ENCODE data around the gene KRTAP5-1.

Gene KRTAP5-1

GRCh38 chr11:1549338-1550330 lies 35.4 kb downstream of the KRTAP5-1 start:
- Histone ChIP-seq H3K9me3 (replicated peaks in 1 of 2; ENCODE audit: control insufficient read depth in 2 of 2, insufficient read depth in 1 of 2, low read depth in 1 of 2, low read length in 2 of 2) (no peaks in the 10 kb centered on the region), H3K79me1 (ENCODE audit: low read depth, low read length) (no peaks in the 10 kb centered on the region), H4K8ac (ENCODE audit: low read depth, low read length) (no peak overlapping the region), H3K14ac (ENCODE audit: low read length) (no peak overlapping the region), H3K27ac (replicated peaks; ENCODE audit: low read length) (no peak overlapping the region), H3K18ac (ENCODE audit: low read length) (peak overlapping the region; percentile 44), H3K4me2 (ENCODE audit: insufficient read depth, low read length, poor library complexity, severe bottlenecking) (no peak overlapping the region), H3K36me3 (replicated peaks in 1 of 2; ENCODE audit: control insufficient read depth in 2 of 2, insufficient read depth in 2 of 2, low read length in 2 of 2) (no peaks in the 10 kb centered on the region), H3K27me3 (ENCODE audit: control insufficient read depth in 3 of 3, insufficient read depth in 3 of 3, low read depth in 1 of 3, low read length in 3 of 3) (peaks cover 22 to 74% (median 72%) of the 10 kb centered on the region in 3 experiments), H3K9ac (ENCODE audit: low read depth, low read length, poor library complexity) (no peak overlapping the region), H2BK120ac (ENCODE audit: low read depth, low read length) (no peak overlapping the region), H2AK5ac (ENCODE audit: low read depth, low read length) (peak overlapping the region; percentile 10), H2BK12ac (ENCODE audit: low read length) (peak overlapping the region; percentile 88), H2BK5ac (ENCODE audit: low read length) (peak overlapping the region; percentile 48), H3K23ac (ENCODE audit: low read depth, low read length, poor library complexity) (no peak overlapping the region), H4K91ac (ENCODE audit: low read depth, low read length, poor library complexity) (no peak overlapping the region), H3K4me1 (ENCODE audit: control insufficient read depth in 2 of 2, insufficient read depth in 1 of 2, low read depth in 1 of 2, low read length in 2 of 2) (peaks cover 0 to 6% of the 10 kb centered on the region in 2 donors), H2AFZ (ENCODE audit: low read length) (no peak overlapping the region), H3K4me3 (ENCODE audit: low read length in 2 of 2) (no peak overlapping the region), H2BK15ac (ENCODE audit: low read length) (no peak overlapping the region), H3K4ac (ENCODE audit: low read length) (no peak overlapping the region)
- WGBS, 2 donors (ENCODE audit: extremely low coverage in 2 of 2, insufficient read length in 2 of 2, insufficient replicate concordance in 1 of 2) = no CpG with 5 or more reads among the region's 13 CpGs
- no peak for DNase-seq (ENCODE audit: low spot score)

GRCh38 chr11:1548221-1549070 lies 36.6 kb downstream of the KRTAP5-1 start:
- WGBS, 2 donors (ENCODE audit: extremely low coverage in 2 of 2, insufficient read length in 2 of 2, insufficient replicate concordance in 1 of 2) = no CpG with 5 or more reads among the region's 34 CpGs

GRCh38 chr11:1547467-1548098 lies 37.5 kb downstream of the KRTAP5-1 start:
- Histone ChIP-seq H2AK5ac (ENCODE audit: low read depth, low read length) (peak overlapping the region; percentile 97), H3K27me3 (ENCODE audit: control insufficient read depth in 3 of 3, insufficient read depth in 3 of 3, low read depth in 1 of 3, low read length in 3 of 3) (peaks cover 22 to 78% (median 62%) of the 10 kb centered on the region in 3 experiments), H2AFZ (ENCODE audit: low read length) (no peak overlapping the region), H3K14ac (ENCODE audit: low read length) (no peak overlapping the region), H3K4me2 (ENCODE audit: insufficient read depth, low read length, poor library complexity, severe bottlenecking) (peak overlapping the region; percentile 96), H2BK120ac (ENCODE audit: low read depth, low read length) (no peak overlapping the region), H3K27ac (replicated peaks; ENCODE audit: low read length) (no peak overlapping the region), H4K8ac (ENCODE audit: low read depth, low read length) (no peak overlapping the region), H2BK5ac (ENCODE audit: low read length) (no peak overlapping the region), H3K9me3 (replicated peaks in 1 of 2; ENCODE audit: control insufficient read depth in 2 of 2, insufficient read depth in 1 of 2, low read depth in 1 of 2, low read length in 2 of 2) (no peaks in the 10 kb centered on the region), H3K23ac (ENCODE audit: low read depth, low read length, poor library complexity) (no peak overlapping the region), H3K79me1 (ENCODE audit: low read depth, low read length) (no peaks in the 10 kb centered on the region), H3K4me3 (ENCODE audit: low read length in 2 of 2) (peak overlapping the region in 1 of 2 donors; percentile 78), H3K18ac (ENCODE audit: low read length) (peak overlapping the region; percentile 85), H4K91ac (ENCODE audit: low read depth, low read length, poor library complexity) (no peak overlapping the region), H2BK15ac (ENCODE audit: low read length) (peak overlapping the region; percentile 67), H3K4me1 (ENCODE audit: control insufficient read depth in 2 of 2, insufficient read depth in 1 of 2, low read depth in 1 of 2, low read length in 2 of 2) (peaks cover 0 to 6% of the 10 kb centered on the region in 2 donors), H3K36me3 (replicated peaks in 1 of 2; ENCODE audit: control insufficient read depth in 2 of 2, insufficient read depth in 2 of 2, low read length in 2 of 2) (no peaks in the 10 kb centered on the region), H2BK12ac (ENCODE audit: low read length) (peak overlapping the region; percentile 58), H3K4ac (ENCODE audit: low read length) (peak overlapping the region; percentile 53), H3K9ac (ENCODE audit: low read depth, low read length, poor library complexity) (no peak overlapping the region)
- no CpG with 5 or more reads among the region's 33 CpGs for WGBS, 2 donors (ENCODE audit: extremely low coverage in 2 of 2, insufficient read length in 2 of 2, insufficient replicate concordance in 1 of 2)
- DNase-seq (ENCODE audit: low spot score) = no peak

More at GRCh38 chr11:1548221-1549070, 36.6 kb downstream of the KRTAP5-1 start:
- no peak overlapping the region for H2BK15ac ChIP-seq (ENCODE audit: low read length)
- H3K36me3 ChIP-seq (replicated peaks in 1 of 2; ENCODE audit: control insufficient read depth in 2 of 2, insufficient read depth in 2 of 2, low read length in 2 of 2) = no peaks in the 10 kb centered on the region
- no peak overlapping the region for H2AFZ ChIP-seq (ENCODE audit: low read length)
- no peak for DNase-seq (ENCODE audit: low spot score)
- peak overlapping the region; percentile 97 for H2AK5ac ChIP-seq (ENCODE audit: low read depth, low read length)
- H3K23ac ChIP-seq (ENCODE audit: low read depth, low read length, poor library complexity) = peak overlapping the region; percentile 43
- H3K4me3 ChIP-seq (ENCODE audit: low read length in 2 of 2) = peak overlapping the region in 1 of 2 donors; percentile 63
- no peaks in the 10 kb centered on the region for H3K9me3 ChIP-seq (replicated peaks in 1 of 2; ENCODE audit: control insufficient read depth in 2 of 2, insufficient read depth in 1 of 2, low read depth in 1 of 2, low read length in 2 of 2)
- H3K14ac ChIP-seq (ENCODE audit: low read length) = peak overlapping the region; percentile 82
- no peaks in the 10 kb centered on the region for H3K79me1 ChIP-seq (ENCODE audit: low read depth, low read length)
- peaks cover 22 to 78% (median 63%) of the 10 kb centered on the region in 3 experiments for H3K27me3 ChIP-seq (ENCODE audit: control insufficient read depth in 3 of 3, insufficient read depth in 3 of 3, low read depth in 1 of 3, low read length in 3 of 3)
- no peak overlapping the region for H3K27ac ChIP-seq (replicated peaks; ENCODE audit: low read length)
- no peak overlapping the region for H3K4ac ChIP-seq (ENCODE audit: low read length)
- H3K9ac ChIP-seq (ENCODE audit: low read depth, low read length, poor library complexity) = peak overlapping the region; percentile 12
- H2BK120ac ChIP-seq (ENCODE audit: low read depth, low read length) = no peak overlapping the region
- peak overlapping the region; percentile 87 for H3K18ac ChIP-seq (ENCODE audit: low read length)
- peak overlapping the region; percentile 31 for H3K4me2 ChIP-seq (ENCODE audit: insufficient read depth, low read length, poor library complexity, severe bottlenecking)
- H3K4me1 ChIP-seq (ENCODE audit: control insufficient read depth in 2 of 2, insufficient read depth in 1 of 2, low read depth in 1 of 2, low read length in 2 of 2) = peaks cover 0 to 6% of the 10 kb centered on the region in 2 donors
- H2BK12ac ChIP-seq (ENCODE audit: low read length) = peak overlapping the region; percentile 73
- no peak overlapping the region for H4K91ac ChIP-seq (ENCODE audit: low read depth, low read length, poor library complexity)
- no peak overlapping the region for H2BK5ac ChIP-seq (ENCODE audit: low read length)
- H4K8ac ChIP-seq (ENCODE audit: low read depth, low read length) = no peak overlapping the region

Data from neuronal stem cell (in vitro differentiated cells).